ENCODE data around the gene MBNL2. TPM values are rescaled to one million over a fixed set of nuclear protein-coding genes. Genes with fewer than 3 reads are reported as not detected.

Gene MBNL2
- total RNA-seq, 1 donor from 2014 or later: 61.2 TPM

DNA sequence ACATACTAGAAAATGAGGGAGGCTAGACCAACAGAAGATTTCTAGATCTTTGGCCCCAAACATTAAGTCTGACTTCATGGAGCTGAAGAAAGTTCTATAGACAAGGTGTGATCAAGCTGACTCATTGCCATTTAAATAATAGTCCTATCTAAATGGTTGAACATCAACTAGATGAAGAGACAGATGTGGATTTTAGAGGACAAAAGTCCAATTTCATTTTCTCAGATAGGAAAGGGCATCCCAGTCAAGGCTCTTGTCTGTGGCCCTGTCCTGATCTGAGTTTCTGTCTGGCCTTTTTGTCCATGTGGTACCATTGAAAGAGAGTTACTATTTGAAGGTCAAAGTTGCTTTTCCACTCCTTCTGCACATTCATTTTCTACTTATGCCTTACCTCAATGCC, 74.6 kb downstream of the MBNL2 start:
- DNase-seq (ENCODE audit: low read depth): no peak

DNA sequence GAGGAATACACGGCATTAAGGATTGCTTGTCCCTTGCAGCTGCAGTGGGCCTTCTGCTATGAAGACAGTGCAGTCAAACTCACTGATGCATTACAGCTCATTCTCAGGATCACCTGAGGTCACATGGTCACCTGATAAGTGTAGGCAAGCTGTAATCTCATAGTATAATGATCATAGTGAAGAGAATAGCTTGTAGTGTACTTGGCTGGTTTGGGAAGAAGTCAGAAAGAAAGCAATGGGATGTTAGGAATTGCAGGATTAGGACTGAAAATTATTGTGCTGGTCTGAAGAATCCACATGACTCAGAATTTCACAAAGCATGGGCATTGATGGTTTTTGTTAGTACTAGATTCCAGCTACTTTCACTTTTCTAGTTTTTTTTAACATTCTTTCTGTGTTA, 76.7 kb downstream of the MBNL2 start:
- no peak for DNase-seq (ENCODE audit: low read depth)

DNA sequence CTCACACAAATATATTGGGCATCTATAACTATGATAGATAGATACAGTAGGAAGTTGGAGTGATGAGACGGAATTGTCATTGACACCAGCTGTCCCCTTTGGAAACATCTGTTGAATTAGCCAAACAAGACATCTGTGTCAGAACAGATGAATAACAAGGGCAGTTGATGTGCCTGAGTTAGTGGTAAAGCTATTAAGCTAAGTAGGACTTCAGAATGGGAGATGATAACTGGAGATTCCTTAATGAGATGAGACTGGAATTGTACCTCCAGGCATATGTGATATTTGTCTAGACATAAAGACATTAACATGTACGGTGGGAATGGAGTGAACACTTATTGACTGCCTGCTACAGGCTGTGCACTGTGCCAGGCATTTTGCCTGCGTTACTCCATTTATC, 78.7 kb downstream of the MBNL2 start:
- no peak for DNase-seq (ENCODE audit: low read depth)

DNA sequence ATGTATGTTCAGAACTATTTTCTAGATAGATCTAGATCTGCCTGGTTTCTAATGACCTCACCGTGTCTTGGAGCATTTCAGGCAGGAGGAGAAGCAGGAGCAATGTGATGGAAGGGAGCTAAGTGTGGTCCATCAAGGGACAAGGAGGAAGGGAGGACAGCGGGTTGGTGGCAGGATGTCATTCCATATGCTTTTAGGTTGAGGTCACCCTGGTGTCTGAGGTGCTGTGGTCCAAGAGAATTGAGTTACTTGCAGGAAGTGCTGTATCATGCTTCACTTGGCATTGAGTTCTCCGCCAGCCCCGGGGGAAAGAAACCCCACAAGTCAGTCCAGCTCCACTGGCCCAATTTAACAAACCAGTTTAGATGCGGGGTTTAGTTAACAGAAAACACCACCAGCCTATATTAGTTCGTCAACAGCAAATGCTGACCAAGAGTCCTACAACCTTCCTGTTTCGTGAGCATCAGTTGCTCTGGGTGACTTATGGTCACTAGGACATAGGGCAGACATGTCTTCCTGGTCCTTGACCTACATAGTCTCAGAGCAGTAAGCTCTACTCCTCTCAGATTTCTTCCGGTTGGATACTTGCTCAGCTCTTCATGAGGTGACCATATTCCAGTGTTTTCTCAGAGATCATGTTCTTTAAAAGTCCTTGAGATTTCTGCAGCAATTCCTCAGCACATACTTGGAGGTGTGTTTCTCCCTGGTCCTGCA, 79.4 kb downstream of the MBNL2 start:
- DNase-seq (ENCODE audit: low read depth): no peak

DNA sequence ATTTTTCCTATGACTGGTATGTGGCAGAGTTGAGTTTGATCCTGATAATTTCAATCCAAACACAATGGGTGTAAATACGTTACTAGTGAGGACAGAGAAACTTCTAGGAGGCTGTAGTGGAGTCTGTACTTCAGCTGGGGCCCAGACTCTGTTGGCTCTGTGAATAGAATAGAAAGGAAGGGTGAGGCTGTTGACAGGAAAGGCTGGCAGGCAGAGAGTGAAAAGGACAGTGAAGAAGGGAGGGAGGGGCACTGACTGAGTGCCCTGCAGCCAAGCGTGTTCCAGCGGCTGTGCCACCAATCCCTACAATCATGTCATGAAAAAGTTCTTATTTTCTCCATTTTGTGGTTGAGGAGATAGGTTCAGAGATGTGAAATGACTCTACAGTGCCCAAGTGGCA, 80.5 kb downstream of the MBNL2 start:
- no peak for DNase-seq (ENCODE audit: low read depth)

DNA sequence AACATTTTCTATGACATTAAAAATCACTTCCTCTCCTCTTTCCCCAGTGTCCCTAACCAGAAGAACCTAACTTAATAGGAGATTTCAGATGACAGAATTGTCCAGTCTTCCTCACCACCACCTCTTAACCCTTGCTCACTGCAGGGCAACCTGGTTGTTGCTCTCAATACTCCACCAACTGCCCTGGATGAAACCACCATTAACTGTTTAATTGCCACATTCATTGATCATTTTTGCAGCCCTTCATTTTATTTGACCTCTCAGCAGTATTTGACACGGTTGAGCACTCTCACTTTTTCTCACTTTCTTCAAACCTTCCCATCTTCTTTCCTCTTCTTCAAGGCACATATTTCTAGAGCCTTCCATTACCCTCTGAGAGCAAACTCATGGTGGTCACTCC, 84.0 kb downstream of the MBNL2 start:
- no peak for DNase-seq (ENCODE audit: low read depth)

DNA sequence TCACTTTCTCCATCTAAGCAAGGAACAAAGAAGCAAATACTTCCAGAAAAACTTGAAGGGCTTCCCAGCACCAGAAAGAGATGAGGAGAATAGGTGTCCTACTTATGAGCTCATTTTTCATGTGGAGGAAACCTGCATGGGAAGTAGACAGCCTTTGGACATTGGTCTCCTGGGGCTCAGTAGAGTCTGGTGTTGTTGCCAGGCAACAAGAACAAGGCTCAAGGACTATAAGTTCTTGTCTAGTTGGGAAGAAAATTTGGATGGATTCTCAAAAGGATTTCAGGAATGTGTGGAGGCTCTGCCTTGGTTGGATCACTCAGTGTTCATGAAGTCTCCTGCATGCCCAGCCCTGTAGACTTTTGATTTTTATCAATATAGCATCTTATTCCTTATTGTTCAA, 84.5 kb downstream of the MBNL2 start:
- DNase-seq (ENCODE audit: low read depth): no peak

DNA sequence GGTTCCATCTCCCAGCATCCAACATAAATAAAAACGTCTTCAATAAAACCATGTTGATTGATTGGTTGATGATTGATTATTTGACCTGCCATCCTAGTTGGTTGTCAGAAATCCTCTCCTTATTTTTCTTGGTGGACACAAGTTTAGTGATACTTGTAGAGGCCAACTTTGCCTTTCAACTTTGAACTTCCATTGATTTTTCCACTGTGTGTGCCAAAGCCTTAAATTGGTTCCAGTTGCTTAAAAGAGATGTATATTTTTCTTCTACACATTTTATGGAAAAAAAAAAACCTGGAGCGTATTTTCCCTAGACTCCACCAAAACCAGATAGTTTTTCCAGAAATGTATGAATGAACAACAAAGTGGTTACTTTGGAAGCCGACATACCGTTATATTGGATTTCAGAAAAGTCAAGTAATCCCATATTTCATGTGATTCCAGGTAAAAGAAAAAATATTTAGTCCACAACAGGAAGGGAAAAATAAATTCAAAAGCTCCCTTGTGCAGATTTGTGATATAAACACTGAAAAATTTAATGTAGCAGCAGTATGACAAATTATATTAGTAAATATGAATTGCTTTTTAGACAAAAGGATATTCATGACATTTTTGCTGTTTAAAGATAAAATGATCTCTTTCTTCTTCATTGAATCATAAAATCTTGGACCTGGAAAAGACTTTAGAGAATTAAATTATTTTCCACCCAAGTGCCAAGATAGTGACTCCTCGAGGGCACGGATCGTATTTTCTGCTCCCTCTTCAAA, 85.2 kb downstream of the MBNL2 start:
- DNase-seq (ENCODE audit: low read depth): no peak

DNA sequence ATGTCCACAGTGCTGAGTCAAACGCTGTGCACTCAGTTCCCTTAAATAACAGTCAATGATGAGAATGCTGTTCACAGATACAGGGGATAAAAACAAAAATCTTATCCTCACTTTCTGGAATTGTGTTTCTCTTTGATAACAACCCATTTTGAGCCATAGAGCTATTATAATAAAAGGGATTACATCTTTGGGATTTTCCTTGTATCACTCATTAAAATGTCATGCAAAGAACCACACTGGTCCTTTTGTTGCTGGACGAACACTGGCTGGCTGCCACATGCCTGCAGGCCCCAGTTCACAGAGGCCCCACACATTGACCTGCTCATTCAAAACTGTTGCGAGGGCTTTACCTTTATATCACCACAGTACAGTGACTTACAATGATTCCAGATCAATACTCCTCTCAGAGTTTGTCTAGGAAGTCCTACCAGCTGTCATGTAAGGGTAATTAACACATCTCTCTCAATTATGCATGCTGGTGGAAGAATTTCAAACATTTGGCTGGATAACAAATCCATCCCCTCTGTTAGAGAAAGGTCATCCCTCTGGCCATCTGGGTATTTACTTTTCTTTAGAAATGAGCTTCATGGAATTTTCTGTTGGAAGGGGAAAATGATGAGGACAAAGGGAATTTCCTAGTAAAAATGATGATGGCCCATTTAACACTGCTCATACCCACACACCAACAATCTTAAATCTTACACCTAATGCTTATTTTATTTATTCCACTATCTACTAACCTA, 85.9 kb downstream of the MBNL2 start:
- peak; percentile 66 for DNase-seq (ENCODE audit: low read depth)

DNA sequence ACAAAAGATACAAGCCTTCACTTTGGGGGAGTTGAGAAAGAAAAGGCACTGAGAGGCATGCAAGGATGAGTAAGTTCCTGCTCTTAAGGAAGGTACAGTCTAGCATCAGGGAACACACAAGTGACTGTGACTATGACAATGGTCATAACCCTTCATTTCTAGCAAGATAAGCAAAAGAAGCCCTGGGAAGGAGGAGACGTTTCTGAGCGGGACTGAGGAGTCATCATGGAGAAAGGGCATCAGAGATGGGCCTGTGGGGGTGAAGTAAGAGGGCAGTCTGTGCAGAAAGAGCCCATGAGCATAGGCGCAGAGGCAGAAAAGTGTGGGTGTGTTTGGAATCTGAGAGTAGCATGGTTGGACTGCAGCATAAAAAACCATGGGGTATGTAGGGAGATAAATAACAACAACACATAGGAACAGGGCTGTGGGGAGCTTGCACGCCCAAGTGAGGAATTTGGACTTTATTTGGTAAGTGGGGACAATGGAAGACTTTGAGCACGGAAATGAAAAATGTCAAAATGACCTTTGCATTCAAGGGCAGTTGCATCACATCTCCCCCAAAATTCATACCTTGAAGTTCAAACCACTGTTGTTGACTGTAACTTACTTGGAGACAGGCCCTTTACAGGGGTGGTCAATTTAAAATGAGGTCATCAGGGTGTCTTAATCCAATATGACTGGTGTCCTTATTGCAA, 86.7 kb downstream of the MBNL2 start:
- DNase-seq (ENCODE audit: low read depth): no peak

DNA sequence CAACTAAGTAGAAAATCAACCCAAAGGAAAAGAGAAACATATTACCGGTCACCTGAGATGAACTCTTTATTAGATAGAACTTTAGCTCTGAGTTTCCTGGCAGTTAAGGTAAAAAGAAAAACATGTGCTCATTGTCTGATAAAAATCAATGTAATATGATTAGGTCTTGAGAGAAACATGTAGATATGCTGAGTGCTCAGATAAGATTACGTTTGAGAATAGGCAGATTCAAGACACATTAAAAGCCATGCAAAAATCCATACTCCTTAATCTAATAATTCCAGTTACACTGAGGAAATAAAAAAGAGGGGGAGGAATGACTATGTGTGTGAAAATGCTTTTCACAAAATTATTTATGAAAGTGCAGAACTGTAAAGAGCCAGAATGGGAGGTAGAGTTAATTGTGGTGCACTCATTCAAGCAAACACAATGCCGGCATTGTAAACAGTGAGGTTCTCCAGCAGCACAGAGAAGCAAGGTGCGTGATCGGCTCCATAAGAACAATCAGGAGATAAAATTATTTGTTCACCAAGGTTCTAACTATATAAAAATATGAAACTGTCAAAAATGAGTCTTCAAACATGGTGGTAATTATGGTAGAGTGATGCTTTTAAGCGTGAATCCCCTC, 88.8 kb downstream of the MBNL2 start:
- no peak for DNase-seq (ENCODE audit: low read depth)

DNA sequence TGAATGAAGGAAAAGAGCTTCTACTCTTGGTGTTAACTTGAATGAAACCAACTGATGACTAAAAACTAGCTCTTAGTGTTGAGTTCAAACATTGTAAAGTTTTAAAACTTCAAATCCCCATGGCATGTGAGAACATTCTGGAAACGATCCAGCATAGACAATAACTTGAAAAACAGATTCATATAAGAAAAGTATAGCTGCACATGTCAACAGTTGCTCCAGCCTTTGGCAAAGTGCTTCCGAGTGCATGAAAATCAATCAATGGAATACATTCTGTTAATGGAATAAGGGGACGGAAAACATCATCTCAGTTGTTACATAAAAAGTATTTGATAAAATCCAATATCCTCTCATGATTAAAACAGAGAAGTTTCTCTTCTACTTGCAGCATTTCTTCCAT, 89.8 kb downstream of the MBNL2 start:
- no peak for DNase-seq (ENCODE audit: low read depth)

DNA sequence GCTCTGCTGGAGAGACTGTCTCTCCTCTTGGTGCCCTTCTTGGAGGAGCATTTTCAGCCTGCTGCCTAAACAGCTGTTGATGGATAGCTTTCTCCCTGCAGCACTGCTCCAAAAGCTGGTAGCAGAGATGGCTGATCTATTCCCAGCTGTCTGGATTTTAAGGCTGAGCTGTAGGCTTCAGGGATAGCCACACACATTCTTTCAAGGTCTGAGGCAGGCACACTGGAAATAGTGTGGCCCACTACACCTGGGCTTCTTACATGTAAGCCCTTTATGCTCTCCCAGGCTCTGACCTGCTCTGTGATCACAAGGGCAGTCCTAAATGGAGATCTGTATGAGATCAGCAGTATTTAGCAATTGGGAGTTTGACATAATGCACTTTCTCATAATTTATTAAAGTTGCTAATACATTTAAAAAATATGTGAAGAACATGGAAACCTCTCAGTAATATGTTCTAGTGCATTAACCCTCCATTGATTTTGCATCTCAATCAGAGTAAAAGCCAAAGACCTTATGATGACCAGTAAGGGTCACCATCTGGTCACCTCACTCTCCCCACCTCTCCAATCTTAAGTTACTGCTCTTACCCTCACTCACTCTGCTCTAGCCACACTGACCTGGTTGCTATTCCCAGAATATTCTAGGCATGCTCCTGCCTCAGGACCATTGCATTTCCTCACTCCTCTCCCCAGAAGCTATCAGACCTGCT, 91.6 kb downstream of the MBNL2 start:
- DNase-seq (ENCODE audit: low read depth): peak; percentile 81

DNA sequence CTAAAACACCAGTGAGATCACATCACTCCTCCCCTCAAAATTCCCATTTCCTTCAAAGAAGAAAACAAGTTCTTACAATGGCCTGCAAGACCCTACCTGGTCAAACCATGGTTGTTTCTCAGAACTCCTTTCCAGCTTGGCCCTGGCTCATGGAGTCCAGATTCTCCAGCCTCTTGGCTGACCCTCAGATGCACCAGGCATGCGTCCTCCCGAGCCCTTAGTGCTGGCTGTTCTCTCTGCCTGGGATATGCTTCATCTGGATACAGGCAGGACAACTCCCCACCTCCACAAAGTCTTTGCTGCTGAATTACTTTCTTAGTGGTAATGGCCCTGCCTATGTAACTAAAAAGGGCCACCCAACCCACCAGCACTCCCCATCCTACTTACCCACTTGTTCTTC, 94.3 kb downstream of the MBNL2 start:
- DNase-seq (ENCODE audit: low read depth): no peak

DNA sequence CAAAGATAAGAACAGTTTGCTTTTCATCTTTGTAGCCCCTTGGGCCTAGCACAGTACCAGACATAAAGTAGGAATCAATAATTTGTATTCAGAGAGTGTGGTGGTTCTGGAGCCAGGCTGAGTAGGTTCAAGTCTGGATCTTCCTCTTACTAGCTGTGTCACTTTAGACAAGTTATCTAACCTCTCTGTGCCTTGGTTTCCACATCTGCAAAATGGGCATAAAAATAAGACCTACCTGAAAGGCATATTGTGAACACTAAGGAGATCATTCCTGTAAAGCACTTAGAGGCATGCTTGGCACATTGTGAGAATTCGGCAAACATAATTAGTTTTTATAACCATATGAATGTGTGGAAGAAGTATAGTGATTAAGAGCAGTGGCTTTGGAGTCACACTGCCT, 95.8 kb downstream of the MBNL2 start:
- DNase-seq (ENCODE audit: low read depth): no peak

DNA sequence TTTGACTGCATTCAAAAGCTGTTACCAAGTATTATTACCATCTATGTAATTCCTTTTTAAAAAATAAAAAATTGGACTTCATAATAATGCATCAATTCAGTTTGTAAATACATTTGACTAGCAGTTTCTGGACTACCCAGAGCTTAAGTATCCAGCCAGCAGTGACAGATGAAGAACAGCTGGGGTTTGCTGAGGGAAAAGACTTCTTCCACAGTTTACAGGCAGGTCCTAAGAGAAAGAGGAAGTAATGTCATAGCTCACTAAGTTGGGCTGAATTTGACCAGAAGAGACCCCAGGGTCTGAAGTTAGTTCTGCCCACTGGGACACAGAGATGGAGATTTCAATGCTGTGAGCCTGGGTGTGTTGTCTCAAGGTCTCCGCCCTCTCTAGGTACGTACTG, 96.4 kb downstream of the MBNL2 start:
- DNase-seq (ENCODE audit: low read depth): peak; percentile 63

DNA sequence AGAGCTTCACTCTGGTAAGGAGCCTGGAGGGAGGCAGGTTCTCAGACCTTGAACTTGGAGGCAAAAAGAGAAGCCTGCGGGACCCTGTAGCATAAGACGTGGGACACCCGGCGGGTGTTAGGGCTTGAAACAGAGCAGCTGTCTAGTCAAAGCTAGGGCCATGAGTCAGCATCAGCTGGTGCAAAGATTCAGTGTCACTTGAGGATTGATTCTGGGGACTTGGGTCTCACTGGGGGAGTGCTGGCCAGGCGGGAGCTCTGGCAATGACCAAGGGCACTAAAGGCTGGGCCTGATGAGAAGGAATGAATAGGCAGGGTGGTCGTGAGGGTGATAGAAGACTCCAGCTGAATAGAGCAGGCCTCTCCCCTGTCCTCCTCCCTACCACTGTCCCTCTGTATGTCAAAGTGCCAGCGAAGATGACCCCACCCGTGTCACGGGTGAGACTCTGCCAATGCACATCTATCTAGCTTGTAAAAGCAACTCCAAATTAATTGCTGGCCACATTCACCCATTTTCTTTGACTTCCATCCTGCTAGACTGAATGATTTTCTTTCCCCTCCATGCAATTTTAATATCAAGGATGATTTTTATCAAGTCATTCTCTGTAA, 97.1 kb downstream of the MBNL2 start:
- DNase-seq (ENCODE audit: low read depth): peak; percentile 93

DNA sequence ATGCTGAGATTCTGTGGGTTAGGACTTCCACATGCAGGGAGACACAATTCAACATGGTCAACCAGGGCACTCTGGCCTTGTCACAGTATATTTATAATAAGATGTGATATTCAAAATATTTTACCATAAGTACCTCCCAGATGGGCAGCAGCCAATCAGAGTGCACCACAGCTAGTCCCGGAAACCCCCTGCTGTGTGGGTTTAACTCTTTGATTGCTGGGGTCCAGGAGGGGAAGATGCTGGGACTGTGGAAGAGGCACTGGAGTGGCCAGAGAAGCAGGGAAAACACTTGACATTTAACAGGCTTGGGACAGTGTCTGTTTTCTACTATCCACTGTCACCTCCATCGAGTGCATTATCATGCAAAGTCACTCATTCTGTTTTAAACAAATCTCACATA, 99.0 kb downstream of the MBNL2 start:
- no peak for DNase-seq (ENCODE audit: low read depth)

DNA sequence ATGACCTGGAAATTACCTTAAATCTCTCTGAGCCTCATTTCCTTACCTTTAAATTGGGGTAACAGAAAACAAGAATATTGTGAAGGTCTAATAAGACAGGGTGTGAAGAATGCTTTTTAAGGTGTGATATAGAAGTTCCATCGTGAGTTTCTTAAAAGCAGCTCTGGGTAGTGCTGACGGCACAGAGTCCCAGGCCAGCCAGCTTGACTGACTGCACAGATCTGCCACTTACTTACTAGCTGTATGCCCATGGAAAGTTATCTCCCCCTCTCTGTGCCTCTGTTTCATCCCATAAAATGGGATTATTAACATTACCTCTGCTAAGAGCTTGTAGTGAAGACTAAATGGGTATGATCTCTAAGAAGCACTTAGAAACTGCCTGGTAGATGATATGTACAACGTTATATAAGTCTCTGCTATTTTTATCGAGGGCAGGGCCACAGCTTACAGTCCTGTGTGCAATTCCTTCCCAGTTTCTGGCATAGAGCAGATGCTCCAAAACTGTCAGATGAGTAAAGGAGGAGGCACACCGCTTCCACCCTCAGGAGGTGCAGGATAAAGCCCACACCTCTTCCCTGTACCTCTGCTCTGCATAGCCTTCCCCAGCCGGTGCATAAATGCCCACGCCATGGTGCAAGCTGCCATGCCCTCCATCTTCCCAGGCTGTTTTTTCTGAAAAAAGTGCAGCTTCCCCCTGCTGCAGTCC, 99.6 kb downstream of the MBNL2 start:
- no peak for DNase-seq (ENCODE audit: low read depth)
